GM12878 (cell line): ENCODE data around the gene HELZ. TPM values are rescaled to one million over a fixed set of nuclear protein-coding genes. Genes with fewer than 3 reads are reported as not detected.
"Not testable (repeated sequence)": the region's sequence is repeated elsewhere in the genome, so short reads cannot be mapped to it uniquely, and the experiment has no call there.

Source experiments
- ATAC-seq: fragments of 200-7000 bp; cut with Tn5 transposase; 3 replicates; pipeline ENCODE4 v1.9.1; 2020; ENCODE audit warnings: mild to moderate bottlenecking, moderate library complexity
- BruUV-seq: library from RNA; stranded (reverse); fragments of 400-500 nt; replicated peaks from 2 replicates; lab custom pipeline; 2021; lab: Mats Ljungman, UMichigan
- CTCF ChIA-PET: fragments of 300-600 bp; sonication (Branson Sonifier 250); formaldehyde crosslinking; extraction: SDS; loops from one replicate; lab custom pipeline; 2021; ENCODE audit warnings: inconsistent platforms; lab: Yijun Ruan, JAX
- POLR2A ChIA-PET: fragments of 350-600 bp; formaldehyde crosslinking; extraction: SDS; loops from one replicate; lab custom pipeline; 2021; ENCODE audit warnings: inconsistent platforms; lab: Charles Lee
- RAD21 ChIA-PET: fragments of 300-600 bp; sonication (Branson Sonifier 250); formaldehyde crosslinking; loops from one replicate; lab custom pipeline; 2023; ENCODE audit warnings: antibody characterized with exemption; ENCODE audit not compliant: unreplicated experiment; lab: Charles Lee
- SMC1A ChIA-PET: fragments of 300-600 bp; sonication (Branson Sonifier 250); formaldehyde crosslinking; loops from one replicate; lab custom pipeline; 2023; ENCODE audit not compliant: unreplicated experiment, uncharacterized antibody; lab: Charles Lee
- DNase-seq: peaks from one replicate; pipeline ENCODE4 v3.0.0-alpha.2; 2011; ENCODE audit warnings: low read depth, low spot score
- FAIRE-seq: peaks from 3 replicates; lab custom pipeline; 2011; peaks lifted over from hg19 to GRCh38; lab: Jason Lieb, UNC
- H2AFZ ChIP-seq: 2 replicates; pipeline ENCODE4 v1.6.0; 2011; ENCODE audit warnings: low read depth, low read length, control low read depth; ENCODE audit not compliant: control insufficient read depth
- H3K27ac ChIP-seq: 2 replicates; pipeline ENCODE4 v1.5.1; 2011; ENCODE audit warnings: control low read depth; ENCODE audit not compliant: control insufficient read depth, insufficient read depth
- H3K27me3 ChIP-seq, 2 experiments: replicated peaks in 1 of 2; 2 replicates each; pipeline versions ENCODE4 v1.6.0 to v1.6.1; 2011; ENCODE audit warnings: low read length in 1 of 2; ENCODE audit not compliant: control insufficient read depth in 2 of 2, insufficient read depth in 2 of 2
- H3K36me3 ChIP-seq, 2 experiments: 2 replicates each; pipeline ENCODE4 v1.5.1; 2011; ENCODE audit warnings: low read length in 1 of 2; ENCODE audit not compliant: control insufficient read depth in 2 of 2, insufficient read depth in 2 of 2
- H3K4me1 ChIP-seq: 2 replicates; pipeline ENCODE4 v1.6.1; 2011; ENCODE audit warnings: mild to moderate bottlenecking, low read length, moderate library complexity, mixed read lengths; ENCODE audit not compliant: control insufficient read depth, insufficient read depth
- H3K4me2 ChIP-seq: 2 replicates; pipeline ENCODE4 v1.6.0; 2011; ENCODE audit warnings: control low read depth; ENCODE audit not compliant: control insufficient read depth, insufficient read depth
- H3K4me3 ChIP-seq: fragments of 200-600 bp; sonication (generic); 2 replicates; pipeline ENCODE4 v1.5.1; 2016
- H3K79me2 ChIP-seq: 2 replicates; pipeline ENCODE4 v1.6.0; 2011; ENCODE audit warnings: low read length; ENCODE audit not compliant: control insufficient read depth, insufficient read depth
- H3K9ac ChIP-seq: 2 replicates; pipeline ENCODE4 v1.8.0; 2011; ENCODE audit warnings: low read length, control low read depth, mixed read lengths; ENCODE audit not compliant: control insufficient read depth, insufficient read depth
- H3K9me3 ChIP-seq: replicated peaks from 3 replicates; pipeline ENCODE4 v1.5.1; 2011; ENCODE audit warnings: mild to moderate bottlenecking, low read length; ENCODE audit not compliant: control insufficient read depth, insufficient read depth
- H4K20me1 ChIP-seq: 2 replicates; pipeline ENCODE4 v1.6.0; 2011; ENCODE audit not compliant: control insufficient read depth, insufficient read depth
- CBX5 ChIP-seq: sonication (generic); IDR thresholded peaks from 2 replicates; pipeline ENCODE4 v1.6.1; 2016; ENCODE audit warnings: low read depth, moderate library complexity, mild to moderate bottlenecking, inconsistent platforms
- GATAD2B ChIP-seq: fragments of 450-650 bp; conservative IDR thresholded peaks from 2 replicates; pipeline ENCODE4 v1.6.1; 2017; ENCODE audit warnings: low read depth, mild to moderate bottlenecking, moderate library complexity
- KDM1A ChIP-seq: fragments of 200-600 bp; sonication (generic); IDR thresholded peaks from 2 replicates; pipeline ENCODE4 v1.6.1; 2016; ENCODE audit warnings: borderline replicate concordance
- MYC ChIP-seq: IDR thresholded peaks from 2 replicates; pipeline ENCODE4 v1.6.1; 2011; ENCODE audit warnings: mild to moderate bottlenecking, low read length, moderate library complexity, inconsistent platforms; ENCODE audit not compliant: insufficient read depth, insufficient replicate concordance, insufficient read length, severe bottlenecking
- PAX8 ChIP-seq: fragments of 450-650 bp; IDR thresholded peaks from 2 replicates; pipeline ENCODE4 v1.6.1; 2017; ENCODE audit warnings: mild to moderate bottlenecking, moderate library complexity
- POLR2A ChIP-seq: IDR thresholded peaks from 2 replicates; pipeline ENCODE4 v1.6.1; 2011; ENCODE audit warnings: low read depth, mild to moderate bottlenecking, low read length
- POLR2AphosphoS5 ChIP-seq: IDR thresholded peaks from 2 replicates; pipeline ENCODE4 v1.6.1; 2011; ENCODE audit warnings: mild to moderate bottlenecking, low read length, inconsistent platforms
- SPI1 ChIP-seq: IDR thresholded peaks from 2 replicates; pipeline ENCODE4 v1.6.1; 2011; ENCODE audit warnings: low read depth, mild to moderate bottlenecking, low read length, moderate library complexity, borderline replicate concordance; ENCODE audit not compliant: insufficient read depth
- TCF3 ChIP-seq: IDR thresholded peaks from 2 replicates; pipeline ENCODE4 v1.6.1; 2012; ENCODE audit warnings: low read depth, mild to moderate bottlenecking, low read length, borderline replicate concordance; ENCODE audit not compliant: insufficient read depth
- USF2 ChIP-seq: IDR thresholded peaks from 2 replicates; pipeline ENCODE4 v1.6.1; 2011; ENCODE audit warnings: low read depth, low read length, improper control_type of control experiment, borderline replicate concordance
- YY1 ChIP-seq: IDR thresholded peaks from 2 replicates; pipeline ENCODE4 v1.6.1; 2011; ENCODE audit warnings: low read depth, mild to moderate bottlenecking, low read length
- WGBS: methylation state at CpG from one replicate; pipeline ENCODE4 v1.1.6; 2016; ENCODE audit warnings: low lambda C conversion rate; ENCODE audit not compliant: insufficient replicate concordance, insufficient coverage; ENCODE audit errors: missing lambda C conversion rate; 5-methylcytosine and 5-hydroxymethylcytosine counted together
- in situ Hi-C: fragments of 300-500 bp; cut with MboI; formaldehyde crosslinking; loops from 9 replicates; pipeline ENCODE4 v1.14.3; 2018; ENCODE audit warnings: mixed read lengths
- intact Hi-C: fragments of 100-400 bp; cut with micrococcal nuclease; formaldehyde crosslinking; loops from one replicate; pipeline ENCODE4 v1.14.2; 2022; ENCODE audit not compliant: unreplicated experiment
- polyA plus RNA-seq, 11 experiments: library from polyadenylated mRNA; depleted of rRNA in 4 of 11; unstranded in 6 of 11; stranded (reverse) in 5 of 11; fragments of >200 nt; fragmentation: Nextera tagmentation in 4 of 11; fragmentation: Illumina TruSeq in 1 of 11; extraction: Ambion mirVana in 4 of 11; extraction: Trizol in 1 of 11; gene quantifications; 1 replicate in 1 of 11; 2 replicates in 10 of 11; pipeline versions ENCODE4 v1.2.1 to v1.2.3, GENCODE V29; 2011 to 2016; ENCODE audit warnings: inconsistent platforms in 2 of 11, missing spikeins in 2 of 11, low read depth in 1 of 11
- total RNA-seq, 4 experiments: library from RNA; depleted of rRNA in 3 of 4; stranded (reverse); fragments of >200 nt in 3 of 4; fragmentation: Illumina TruSeq in 1 of 4; extraction: Trizol in 1 of 4; gene quantifications; 2 replicates each; pipeline versions ENCODE4 v1.2.1 to v1.2.3, GENCODE V29; 2013 to 2021

HELZ gene
- total and polyA plus RNA-seq, 10 of the 15 experiments (the other 5 are each of a cell fraction or from before 2014, with no cell fraction given), result 1.5 to 36.8 (median 19.1) TPM

GRCh38 chr17:67092710-67093109 lies 152.3 kb downstream of the HELZ start:
- H3K4me2 ChIP-seq, H3K36me3 ChIP-seq, H3K9me3 ChIP-seq, H3K4me1 ChIP-seq, H3K79me2 ChIP-seq, H4K20me1 ChIP-seq, H3K27me3 ChIP-seq, H2AFZ ChIP-seq, intact Hi-C loops, H3K4me3 ChIP-seq, RAD21 ChIA-PET, DNase-seq, in situ Hi-C loops, H3K9ac ChIP-seq, ATAC-seq, H3K27ac ChIP-seq, FAIRE-seq, BruUV-seq: not testable (repeated sequence)
- SMC1A ChIA-PET, result interaction anchor here (1.7 to 2.3 kb wide), 2 partner anchors 11 to 15 kb away, joined by 7 to 11 read pairs; no protein-coding TSS in a partner anchor
- CTCF ChIA-PET, result interaction anchor here (0.6 to 1.6 kb wide), 3 partner anchors 11 to 770 kb away, joined by 3 to 4 read pairs (median 3); no protein-coding TSS in a partner anchor
- 90% methylated on average over 7 of the region's 7 CpGs for WGBS
- POLR2A ChIA-PET, result interaction anchor here (0.6 kb wide), 1 partner anchor 25 kb away, joined by 3 read pairs; no protein-coding TSS in a partner anchor

- CTCF ChIA-PET, result interaction anchor here (0.6 to 1.6 kb wide), 3 partner anchors 11 to 770 kb away, joined by 3 to 4 read pairs (median 3); no protein-coding TSS in a partner anchor
Measured at GRCh38 chr17:67092291-67092690, 152.7 kb downstream of the HELZ start.

More at GRCh38 chr17:67092291-67092690, 152.7 kb downstream of the HELZ start:
- TF ChIP-seq POLR2A, result no peak
- no peak for TF ChIP-seq GATAD2B
- no peak for TF ChIP-seq TCF3
- no peak for TF ChIP-seq PAX8
- TF ChIP-seq USF2, result no peak
- TF ChIP-seq POLR2AphosphoS5, result no peak
- no peak for TF ChIP-seq MYC
- TF ChIP-seq SPI1, result no peak
- TF ChIP-seq CBX5, result no peak
- no peak for TF ChIP-seq KDM1A
- TF ChIP-seq YY1, result no peak
- DNase-seq, result no peak
- Histone ChIP-seq H3K9ac (no peak overlapping the region), H3K4me3 (no peak overlapping the region), H4K20me1 (no peaks in the 10 kb centered on the region), H3K9me3 (no peaks in the 10 kb centered on the region), H3K4me2 (no peak overlapping the region), H3K36me3 (no peaks in the 10 kb centered on the region; a peak in 2 of 4 replicates), H3K4me1 (no peaks in the 10 kb centered on the region), H2AFZ (no peak overlapping the region), H3K27me3 (no peaks in the 10 kb centered on the region), H3K27ac (no peak overlapping the region), H3K79me2 (no peaks in the 10 kb centered on the region)
- SMC1A ChIA-PET, result interaction anchor here (1.0 to 2.3 kb wide), 4 partner anchors 10 to 21 kb away, joined by 3 to 11 read pairs (median 6); no protein-coding TSS in a partner anchor
- BruUV-seq, result no TSS peak
- no peak for ATAC-seq
- RAD21 ChIA-PET, result interaction anchor here (0.5 kb wide), 1 partner anchor 1533 kb away, joined by 3 read pairs; no protein-coding TSS in a partner anchor
- POLR2A ChIA-PET, result interaction anchor here (0.6 kb wide), 1 partner anchor 25 kb away, joined by 3 read pairs; no protein-coding TSS in a partner anchor
- 97% methylated on average over 5 of the region's 5 CpGs for WGBS
- in situ Hi-C loops (no loop called here), intact Hi-C loops (no loop called here)
- no peak for FAIRE-seq
